GM19240 (cell line): ENCODE results near the gene JARID2.

ENCODE experiments used
- DNase-seq: peaks from one replicate; pipeline ENCODE4 v3.0.0; 2011; ENCODE audit warnings: low spot score; ENCODE audit not compliant: insufficient read length

Gene JARID2

DNA sequence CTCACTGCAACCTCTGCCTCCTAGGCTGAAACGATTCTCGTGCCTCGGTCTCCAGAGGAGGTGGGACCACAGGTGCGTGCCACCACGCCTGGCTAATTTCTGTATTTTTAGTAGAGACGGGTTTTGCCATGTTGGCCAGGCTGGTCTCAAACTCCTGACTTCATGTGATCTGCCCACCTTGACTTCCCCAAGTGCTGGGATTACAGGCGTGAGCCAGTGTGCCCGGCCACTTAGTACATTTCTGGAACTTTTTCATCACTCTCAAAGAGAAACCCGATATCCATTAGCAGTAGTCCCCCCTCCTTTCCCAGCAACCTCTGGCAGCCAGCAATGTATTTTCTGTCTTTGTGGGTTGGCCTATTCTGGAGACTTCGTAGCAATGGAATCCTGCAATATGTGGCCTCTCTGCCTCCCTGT, 109.8 kb downstream of the JARID2 start:
- no peak for DNase-seq

DNA sequence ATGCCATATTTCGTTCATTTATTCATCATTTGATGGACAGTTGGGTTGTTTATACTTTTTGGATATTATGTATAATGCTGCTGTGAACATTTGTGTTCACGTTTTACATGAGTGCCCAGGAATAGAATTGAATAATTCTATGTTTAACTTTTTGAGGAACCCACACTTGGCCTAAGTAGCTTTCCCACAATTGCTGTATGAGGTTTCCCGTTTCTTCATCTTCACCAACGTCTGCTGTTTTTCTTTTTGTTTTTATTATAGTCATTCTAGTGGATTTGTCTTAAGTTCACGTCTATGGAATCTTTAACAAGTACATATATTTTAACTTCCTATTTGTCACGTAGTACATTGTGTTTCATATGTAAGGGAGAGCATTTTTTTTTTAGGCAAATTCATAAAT, 110.3 kb downstream of the JARID2 start:
- DNase-seq, result no peak

DNA sequence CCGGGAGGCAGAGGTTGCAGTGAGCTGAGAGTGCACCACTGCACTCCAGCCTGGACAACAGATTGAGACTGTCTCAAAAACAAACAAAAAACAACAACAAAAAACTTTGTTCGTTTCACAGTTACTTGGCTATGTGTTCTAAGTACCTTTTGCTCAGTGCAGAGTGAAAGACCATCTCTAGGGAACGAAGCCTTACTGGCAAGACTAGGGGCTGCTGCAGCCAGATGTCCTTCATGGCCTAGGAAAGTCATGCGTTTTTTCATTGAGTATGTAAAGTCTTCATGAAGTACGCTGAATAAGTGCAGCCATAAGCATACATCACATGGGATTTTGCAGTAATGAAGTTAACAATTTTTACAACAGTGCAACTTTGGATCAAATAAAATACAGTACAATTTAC, 111.1 kb downstream of the JARID2 start:
- DNase-seq, result no peak

DNA sequence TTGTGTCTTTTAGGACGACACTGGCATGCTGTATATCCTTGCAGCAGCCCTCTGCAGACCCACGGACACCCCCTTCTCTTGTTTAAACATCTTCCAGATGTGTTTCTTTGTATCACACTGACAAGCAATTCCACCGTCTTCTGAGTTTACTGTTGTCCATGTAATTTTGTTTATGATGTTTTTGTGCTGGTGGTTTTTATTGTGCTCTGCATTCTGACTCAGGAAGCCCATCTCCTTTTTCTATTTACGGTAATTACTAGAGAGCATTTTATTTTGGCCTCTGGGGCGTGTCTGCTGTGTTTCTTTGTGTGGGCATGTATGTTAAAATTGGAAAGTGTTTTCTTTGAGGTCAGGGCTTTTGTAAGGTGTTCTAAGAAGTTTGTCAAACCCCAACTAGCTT, 111.9 kb downstream of the JARID2 start:
- DNase-seq, result no peak

DNA sequence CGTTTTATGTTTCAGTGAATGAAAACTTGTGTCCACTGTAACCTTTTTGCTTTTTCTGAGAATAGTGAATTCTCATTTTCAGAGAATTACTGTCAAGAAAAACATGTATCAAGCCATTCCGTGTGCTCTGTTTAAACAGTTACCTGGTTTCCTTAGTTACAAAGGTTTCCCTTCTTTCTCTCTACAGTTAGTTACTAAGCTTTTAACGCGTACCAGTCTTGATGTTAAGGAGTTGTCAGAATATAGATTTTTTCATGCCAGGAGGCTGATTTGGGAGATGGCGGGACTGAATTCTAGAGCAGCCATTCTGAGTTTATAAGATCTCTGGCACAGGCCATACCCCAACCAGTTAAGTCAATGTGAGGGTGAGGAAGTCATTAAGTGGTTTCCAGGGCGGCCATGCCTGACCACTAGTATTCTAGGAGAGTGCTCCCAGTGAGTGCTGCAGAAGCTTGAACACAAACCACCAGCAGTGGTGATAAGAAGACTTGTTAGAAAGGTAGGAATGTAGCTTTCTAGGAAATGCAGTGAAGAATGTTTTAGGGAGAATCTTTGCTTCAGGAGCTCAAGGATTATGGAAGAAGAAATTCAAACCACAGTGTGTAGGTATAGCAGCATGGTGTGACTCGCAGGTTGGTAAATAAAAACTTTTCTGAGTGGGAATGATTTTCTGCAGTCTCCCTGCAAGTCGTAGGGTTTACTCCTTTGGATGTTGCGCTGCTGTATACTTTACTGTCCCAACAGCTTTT, 112.9 kb downstream of the JARID2 start:
- no peak for DNase-seq

DNA sequence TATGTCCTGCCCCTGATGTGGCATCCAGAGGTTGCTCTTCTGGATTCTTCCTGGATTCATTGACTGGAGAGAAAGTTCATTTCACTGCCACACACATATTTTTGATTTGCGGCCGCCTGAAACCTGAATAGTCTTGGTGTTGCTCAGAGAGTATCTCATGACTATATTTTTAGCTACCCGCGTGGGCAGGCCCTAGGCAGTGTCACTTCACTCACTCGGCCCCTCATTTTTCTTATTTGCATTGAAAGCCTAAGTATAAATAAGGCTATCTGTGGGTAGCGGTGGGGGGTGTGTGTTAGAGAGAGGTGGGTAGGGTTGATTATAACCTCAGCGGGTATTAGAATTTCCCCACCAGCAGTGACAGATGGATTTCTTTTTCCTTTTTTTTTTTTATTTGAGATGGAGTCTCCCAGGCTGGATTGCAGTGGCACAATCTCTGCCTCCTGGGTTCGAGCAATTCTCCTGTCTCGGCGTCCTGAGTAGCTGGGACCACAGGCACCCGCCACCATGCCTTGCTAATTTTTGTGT, 113.5 kb downstream of the JARID2 start:
- DNase-seq, result no peak

DNA sequence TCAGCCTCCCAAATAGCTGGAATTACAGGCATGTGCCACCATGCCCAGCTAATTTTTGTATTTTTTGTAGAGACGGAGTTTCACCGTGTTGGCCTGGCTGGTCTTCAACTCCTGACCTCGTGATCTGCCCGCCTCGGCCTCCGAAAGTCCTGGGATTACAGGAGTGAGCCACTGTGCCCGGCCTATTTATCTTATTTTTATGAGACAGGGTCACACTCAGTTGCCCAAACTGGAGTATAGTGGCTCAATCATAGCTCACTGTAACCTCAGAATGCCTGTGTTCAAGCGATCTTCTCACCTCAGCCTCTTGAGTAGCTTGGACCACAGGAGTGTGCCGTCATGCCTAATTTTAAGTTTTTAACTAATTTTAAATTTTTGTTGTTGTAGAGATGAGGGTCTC, 114.4 kb downstream of the JARID2 start:
- DNase-seq, result no peak

DNA sequence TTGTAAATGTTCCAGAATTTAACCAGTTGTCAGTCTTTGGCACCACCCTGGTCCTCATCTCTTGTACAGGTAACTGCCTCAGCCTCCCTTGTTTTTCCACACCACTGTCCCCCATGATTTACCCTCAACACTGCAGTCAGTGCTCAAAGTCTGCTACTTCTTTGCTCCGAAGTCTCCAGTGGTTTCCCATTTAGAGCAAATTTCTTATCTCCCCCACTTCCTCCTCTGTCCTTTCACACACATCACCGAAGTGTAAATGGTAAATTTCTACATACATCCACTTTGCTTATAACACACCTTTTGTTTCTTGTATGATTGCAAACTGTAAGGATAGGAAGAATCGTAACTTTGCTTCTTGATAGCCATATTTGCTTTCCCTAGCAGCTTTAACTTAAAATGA, 115.3 kb downstream of the JARID2 start:
- no peak for DNase-seq

DNA sequence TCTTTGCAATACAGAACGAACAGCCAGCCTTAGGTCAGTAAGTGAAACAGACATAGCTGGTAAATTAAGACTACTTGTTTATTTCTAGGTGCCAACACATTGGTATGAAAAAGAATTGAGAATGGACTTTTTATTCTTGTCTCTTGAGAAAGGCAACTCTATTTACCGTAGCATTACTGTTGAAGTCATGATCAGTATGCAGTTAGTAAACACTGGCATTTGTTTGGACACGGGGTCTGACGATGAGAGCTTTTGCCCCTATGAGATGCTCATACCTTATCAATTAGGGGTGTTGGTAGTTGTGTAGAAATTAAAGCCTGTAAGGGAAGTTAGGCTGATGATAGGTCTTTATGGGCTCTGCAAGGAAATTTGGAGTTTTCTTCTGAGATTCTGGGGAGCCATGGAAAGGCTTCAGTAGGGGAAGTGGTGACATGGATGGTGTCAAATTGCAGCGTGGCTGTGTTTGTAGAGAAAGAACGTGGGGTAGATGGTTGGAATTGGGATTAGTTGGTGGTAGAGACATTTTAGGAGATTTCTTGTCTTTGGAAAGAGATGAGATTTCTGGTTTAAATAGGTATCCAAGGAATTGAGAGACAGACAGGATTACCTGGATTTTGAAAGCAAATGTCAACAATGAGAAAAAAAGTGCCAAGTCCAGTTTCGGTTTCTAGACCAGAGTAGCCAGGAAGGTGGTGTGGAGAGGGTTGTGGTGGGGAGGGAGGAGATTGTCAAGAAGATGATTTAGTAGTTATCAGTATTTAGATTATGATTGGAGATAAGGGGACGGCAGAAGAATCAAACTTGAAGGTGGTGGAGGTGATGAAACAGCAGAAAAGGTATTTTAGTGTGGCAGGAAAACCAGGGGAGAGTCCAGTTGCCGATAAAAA, 116.6 kb downstream of the JARID2 start:
- DNase-seq, result no peak

DNA sequence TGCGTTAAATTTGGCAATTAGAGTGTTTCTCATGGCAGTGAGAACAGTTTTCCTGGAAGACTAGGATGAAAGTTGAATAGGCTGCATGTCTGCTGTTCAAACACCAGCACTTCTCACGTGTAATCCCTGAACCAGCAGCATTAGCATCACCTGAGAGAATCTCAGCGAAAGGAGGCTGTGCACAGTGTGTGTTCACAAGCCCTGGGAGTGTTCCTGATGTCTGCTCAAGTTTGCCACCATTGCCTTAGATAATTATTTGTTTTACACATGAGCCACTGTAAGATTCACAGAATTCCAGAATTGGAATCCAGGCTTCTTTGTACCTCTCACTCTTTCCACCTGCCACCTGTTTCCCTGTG, 117.3 kb downstream of the JARID2 start:
- no peak for DNase-seq

DNA sequence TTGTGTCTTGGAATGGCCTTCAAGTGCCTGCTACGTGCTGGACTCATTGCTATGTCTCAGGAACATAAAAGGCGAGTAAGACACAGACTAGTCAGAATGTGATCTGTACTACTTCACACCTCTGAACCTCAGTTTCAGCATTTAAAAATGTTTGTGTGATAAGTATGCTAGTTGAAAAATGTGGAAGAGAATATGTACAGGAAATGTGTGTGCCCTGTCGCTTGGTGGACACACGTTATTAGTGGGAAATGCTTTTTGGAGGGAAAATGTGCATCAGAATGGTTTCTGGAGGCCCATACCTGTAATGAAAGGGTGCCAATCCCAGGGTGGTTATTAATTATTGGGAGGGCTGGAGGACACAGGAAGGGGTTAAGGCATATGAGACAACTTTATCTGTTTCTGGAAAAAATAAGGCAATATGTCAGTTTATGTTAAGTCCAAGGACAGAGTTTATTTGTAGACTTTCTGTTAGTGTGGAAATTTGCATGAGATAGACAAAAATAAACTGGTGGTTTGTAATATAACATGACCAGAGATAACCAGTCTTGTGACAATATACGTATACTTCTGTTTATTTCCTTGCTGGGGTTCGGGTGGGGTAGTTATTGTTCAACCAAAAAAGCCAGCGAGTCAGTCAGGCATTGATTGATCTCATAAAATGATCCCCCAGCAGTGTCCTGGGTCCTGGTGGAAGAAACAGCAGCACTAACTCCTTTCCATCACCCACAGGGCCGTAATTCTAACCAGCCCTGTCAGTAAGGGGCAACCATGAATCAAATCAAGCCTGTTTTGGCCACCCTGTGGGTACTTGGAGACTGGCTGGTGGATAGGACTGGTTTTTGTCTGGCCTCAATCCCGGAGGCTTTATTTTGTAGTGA, 117.9 kb downstream of the JARID2 start:
- no peak for DNase-seq

DNA sequence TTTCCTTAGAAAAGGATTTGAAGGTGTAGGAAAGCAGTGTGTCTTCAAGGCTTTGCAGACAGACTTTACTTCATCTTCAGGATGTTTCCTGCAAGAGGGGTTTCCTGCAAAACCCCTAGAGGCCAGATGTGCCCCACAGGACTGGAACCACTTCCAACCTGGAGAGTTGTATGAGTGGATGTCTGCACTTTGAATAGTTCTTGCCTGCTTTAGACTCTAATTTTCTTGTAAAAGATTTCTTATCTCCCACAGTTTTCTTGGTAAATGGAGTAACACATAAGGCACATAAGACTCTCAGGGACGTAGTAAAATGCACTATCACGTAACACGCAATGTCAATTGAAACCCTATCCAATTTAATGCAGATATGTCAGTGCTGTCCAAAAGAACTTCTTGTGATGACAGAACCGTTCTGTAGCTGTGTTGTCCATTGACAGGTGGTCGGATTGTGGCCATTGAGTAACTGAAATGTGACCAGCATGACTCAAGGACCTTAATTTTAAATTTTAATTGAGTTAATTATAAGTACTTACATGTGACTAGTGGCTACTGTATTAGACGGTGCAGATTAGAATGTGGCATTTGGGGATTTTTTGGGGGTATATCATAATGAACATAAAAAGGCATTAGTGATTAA, 118.7 kb downstream of the JARID2 start:
- DNase-seq, result no peak

DNA sequence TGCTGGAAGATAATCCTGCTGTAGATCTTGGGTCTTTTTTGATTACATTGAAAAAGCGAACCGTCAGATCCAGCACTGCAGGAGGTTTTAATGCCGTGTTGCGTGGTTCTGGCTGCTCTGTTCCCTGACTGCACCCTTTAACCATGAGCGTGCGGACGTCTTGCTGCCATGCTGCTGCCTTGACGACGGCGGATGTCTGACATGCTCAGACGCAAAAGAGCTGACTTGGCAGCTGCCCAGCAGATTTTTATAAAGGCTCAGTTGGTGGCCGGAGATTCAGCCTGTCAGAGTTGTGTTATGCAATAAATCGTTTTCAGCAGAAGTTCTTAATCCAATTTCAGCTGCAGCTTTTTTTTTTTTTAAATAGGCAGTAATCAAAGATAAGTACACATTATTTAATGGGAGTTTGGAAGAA, 119.4 kb downstream of the JARID2 start:
- DNase-seq, result no peak

DNA sequence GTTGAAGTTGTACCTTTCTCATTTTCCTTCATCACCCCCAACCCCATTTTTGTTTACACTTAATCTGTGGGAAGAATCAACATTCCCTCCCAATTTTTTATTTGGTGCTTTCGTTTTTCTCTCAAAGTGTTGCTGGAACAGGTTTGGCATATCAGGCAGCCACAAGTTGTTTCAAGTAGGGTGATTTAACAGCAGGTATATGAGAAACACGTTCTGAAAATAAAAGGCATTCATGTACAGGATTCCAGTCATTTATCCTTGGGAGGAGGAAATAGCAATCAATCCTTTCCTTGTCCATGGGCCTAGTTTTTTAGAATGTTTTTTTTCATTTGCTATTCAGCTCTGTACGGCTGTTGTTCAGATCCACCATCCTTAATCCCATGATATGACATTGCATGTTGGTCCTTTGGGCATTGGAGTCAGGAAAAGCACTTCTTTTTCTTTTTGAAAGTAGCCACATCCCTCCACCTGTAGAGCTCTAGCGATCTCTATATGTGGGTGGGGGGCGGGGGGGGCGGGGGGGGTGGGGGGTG, 120.2 kb downstream of the JARID2 start:
- no peak for DNase-seq

DNA sequence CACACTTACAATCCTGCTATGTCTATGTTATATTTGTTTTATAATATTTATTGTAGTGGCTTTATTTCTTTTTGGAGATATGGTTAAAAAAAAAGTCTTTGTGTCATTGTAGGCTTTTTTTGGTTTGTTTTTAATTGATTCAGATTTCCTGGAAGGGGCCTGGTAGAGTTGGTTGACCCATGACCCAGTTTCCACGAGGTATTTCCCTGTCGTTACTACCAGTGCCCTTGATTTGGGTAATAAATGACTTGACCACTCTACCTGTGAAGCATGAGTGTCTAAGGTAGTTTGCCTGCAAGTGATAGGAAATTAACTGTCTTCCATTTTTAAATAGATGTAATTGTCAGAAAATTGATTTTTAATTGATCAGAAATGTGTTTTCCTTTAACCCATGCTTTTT, 121.0 kb downstream of the JARID2 start:
- DNase-seq, result no peak

DNA sequence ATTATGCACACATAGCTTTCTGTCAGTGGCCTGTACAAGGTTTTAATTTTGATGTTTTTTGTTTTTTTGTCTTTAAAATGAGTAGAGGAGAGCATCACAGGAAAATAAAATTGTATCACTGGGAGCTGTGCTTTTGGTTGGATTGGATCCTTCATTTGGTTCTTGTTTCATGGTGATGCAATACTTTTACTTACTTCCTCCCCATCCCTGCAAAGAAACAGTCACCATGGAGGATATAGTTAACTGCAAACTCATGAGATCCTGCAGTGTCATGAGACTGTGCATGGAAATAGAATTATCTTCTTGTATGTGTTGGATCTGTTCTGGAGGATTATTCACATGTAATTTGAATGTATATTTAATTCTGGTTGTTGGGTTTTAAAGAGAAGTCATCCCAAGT, 122.3 kb downstream of the JARID2 start:
- no peak for DNase-seq

DNA sequence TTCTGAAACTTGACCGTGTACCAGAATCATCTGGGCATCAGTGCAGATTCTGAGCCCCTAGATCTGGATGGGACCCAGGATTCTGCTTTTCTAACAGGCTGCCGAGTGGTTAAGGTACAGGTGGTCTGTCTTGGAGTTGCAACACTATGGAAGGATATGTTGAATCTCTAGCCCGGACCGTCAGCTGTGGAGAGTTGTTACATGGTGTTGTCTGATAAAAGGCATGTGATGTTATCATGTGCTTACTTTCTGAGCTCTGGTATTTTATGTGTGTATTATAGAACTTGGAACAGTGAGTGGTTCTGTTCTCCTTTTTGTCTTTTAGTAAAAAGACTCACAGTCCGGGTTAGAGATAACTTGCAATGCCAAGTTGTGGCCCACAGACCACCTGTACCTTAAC, 123.0 kb downstream of the JARID2 start:
- no peak for DNase-seq

DNA sequence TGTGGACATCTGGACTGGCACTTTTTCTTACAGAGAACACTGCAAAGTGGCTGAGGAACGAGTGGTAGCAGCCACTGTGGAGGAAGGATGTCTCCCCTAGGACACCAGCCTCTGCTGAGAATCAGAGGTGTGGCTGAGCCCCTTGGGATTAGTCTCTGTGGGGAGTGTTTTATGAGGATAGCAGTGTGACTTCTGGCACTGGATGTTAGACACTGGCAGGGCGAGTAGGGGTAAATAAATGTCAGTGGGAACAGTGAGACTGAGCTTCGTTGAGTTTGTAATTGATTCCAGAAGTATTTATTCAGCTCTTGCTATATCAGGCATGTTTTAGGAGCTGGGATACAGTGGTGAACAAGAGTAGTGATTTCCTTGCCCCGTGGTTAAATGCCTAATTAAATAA, 124.0 kb downstream of the JARID2 start:
- DNase-seq, result no peak

DNA sequence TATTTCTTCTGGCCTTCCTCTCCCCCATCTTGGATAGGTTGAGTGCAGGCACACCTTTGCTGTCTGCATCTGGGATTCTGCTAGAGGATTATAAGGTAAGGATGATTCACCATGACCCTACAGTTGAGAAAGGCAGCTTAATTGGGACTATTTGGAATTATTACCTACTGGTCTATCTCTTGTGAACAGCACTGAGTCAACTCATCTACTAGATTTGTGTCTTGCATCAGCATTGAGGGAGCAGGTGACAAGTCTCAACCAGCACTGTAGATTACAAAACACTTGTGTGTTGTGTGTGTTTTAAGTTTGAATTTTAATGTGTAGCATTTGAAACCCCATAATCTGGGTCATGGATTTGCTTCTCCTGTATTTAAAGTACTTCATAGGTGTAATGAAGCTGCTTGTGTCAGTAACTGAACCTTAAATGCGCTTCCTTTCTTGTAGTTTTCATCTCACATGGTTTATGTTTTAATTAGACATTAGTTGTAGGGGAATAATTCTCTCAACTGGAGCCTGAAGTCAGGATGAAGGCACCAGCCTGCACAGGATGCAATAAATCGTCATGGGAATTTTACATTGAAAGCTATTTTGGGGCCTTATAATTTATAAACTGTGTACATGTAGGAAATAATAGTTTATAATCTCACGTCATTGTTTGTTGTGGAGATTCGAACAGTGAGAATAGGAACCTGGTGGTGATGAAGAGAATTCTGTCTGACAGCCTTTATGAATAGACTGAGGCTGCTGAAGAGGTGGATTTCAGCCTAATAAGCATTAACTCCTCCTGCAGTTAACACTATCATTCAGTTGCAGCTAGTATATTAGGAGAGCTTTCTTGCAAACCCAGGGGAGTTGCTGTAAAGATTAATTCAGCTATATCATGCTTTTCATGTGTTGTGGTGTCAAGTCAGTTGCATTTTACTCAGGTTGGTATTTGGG, 125.1 kb downstream of the JARID2 start:
- no peak for DNase-seq

DNA sequence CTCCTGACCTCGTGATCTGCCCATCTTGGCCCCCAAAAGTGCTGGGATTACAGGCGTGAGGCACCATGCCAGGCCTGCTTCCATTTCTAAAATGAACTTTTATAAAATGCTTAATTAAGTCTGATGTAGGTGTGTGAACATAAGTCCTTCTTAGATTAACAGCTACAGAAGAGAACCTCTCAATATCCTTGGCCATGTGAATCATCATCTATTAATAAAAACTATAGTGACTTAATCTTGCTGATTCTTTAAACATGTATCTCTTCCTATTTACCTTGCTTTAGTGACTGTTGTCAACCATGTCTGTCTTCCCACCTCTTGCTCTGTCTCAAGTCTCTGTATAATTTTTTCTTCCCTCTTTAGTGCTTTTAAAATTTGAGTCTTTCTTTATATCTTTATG, 127.1 kb downstream of the JARID2 start:
- DNase-seq, result no peak
